H1 (cell line): Measurements from ENCODE around the gene PLA2G10.
"Not testable (repeated sequence)": the region's sequence is repeated elsewhere in the genome, so short reads cannot be mapped to it uniquely, and the experiment has no call there.

Source experiments
- CEBPB ChIP-seq: IDR thresholded peaks from 2 replicates; pipeline ENCODE4 v1.6.1; 2012; ENCODE audit warnings: low read depth, low read length
- CREB1 ChIP-seq: IDR thresholded peaks from 2 replicates; pipeline ENCODE4 v1.6.1; 2012; ENCODE audit warnings: inconsistent platforms
- CTCF ChIP-seq, 3 experiments: IDR thresholded peaks; 1 replicate in 2 of 3; 2 replicates in 1 of 3; pipeline versions ENCODE4 v1.5.1 to v1.6.1; 2011; ENCODE audit warnings: low read length in 3 of 3, mild to moderate bottlenecking in 3 of 3, inconsistent platforms in 2 of 3, low read depth in 1 of 3, moderate library complexity in 1 of 3; ENCODE audit not compliant: insufficient read depth in 1 of 3; ENCODE audit errors: control extremely low read depth in 1 of 3
- EP300 ChIP-seq, 2 experiments: IDR thresholded peaks; 1 replicate in 1 of 2; 2 replicates in 1 of 2; pipeline ENCODE4 v1.6.1; 2011 to 2012; ENCODE audit warnings: low read depth in 2 of 2, low read length in 2 of 2, mild to moderate bottlenecking in 2 of 2, borderline replicate concordance in 1 of 2, inconsistent platforms in 1 of 2, moderate library complexity in 1 of 2
- MAX ChIP-seq: IDR thresholded peaks from 2 replicates; pipeline ENCODE4 v1.6.1; 2012; ENCODE audit warnings: inconsistent platforms
- POLR2A ChIP-seq, 2 experiments: IDR thresholded peaks; 1 replicate in 1 of 2; 2 replicates in 1 of 2; pipeline ENCODE4 v1.6.1; 2011; ENCODE audit warnings: low read depth in 2 of 2, low read length in 2 of 2, mild to moderate bottlenecking in 2 of 2; ENCODE audit errors: control extremely low read depth in 1 of 2
- POLR2AphosphoS5 ChIP-seq: IDR thresholded peaks from 2 replicates; pipeline ENCODE4 v1.6.1; 2011; ENCODE audit warnings: low read depth, low read length
- RAD21 ChIP-seq, 2 experiments: IDR thresholded peaks in 1 of 2; conservative IDR thresholded peaks in 1 of 2; 2 replicates each; pipeline ENCODE4 v1.6.1; 2011; ENCODE audit warnings: low read depth in 2 of 2, low read length in 2 of 2, improper control_type of control experiment in 1 of 2, inconsistent platforms in 1 of 2, mild to moderate bottlenecking in 1 of 2, moderate library complexity in 1 of 2
- RBBP5 ChIP-seq: IDR thresholded peaks from 2 replicates; pipeline ENCODE4 v1.7.1; 2012; ENCODE audit warnings: low read depth, mild to moderate bottlenecking, inconsistent platforms, low read length, moderate library complexity, borderline replicate concordance
- RFX5 ChIP-seq: IDR thresholded peaks from 2 replicates; pipeline ENCODE4 v1.6.1; 2011; ENCODE audit warnings: low read depth, low read length, improper control_type of control experiment, borderline replicate concordance
- SUZ12 ChIP-seq: fragments of 200-600 bp; sonication (generic); IDR thresholded peaks from 2 replicates; pipeline ENCODE4 v1.6.1; 2012; ENCODE audit warnings: mild to moderate bottlenecking, inconsistent platforms, low read length, moderate library complexity, mixed read lengths
- TBP ChIP-seq: IDR thresholded peaks from 2 replicates; pipeline ENCODE4 v1.6.1; 2011; ENCODE audit warnings: low read depth, low read length, improper control_type of control experiment

GRCh38 chr16:14702672-14703071 is 8.6 kb upstream of the PLA2G10 start:
- not testable (repeated sequence) for TF ChIP-seq POLR2AphosphoS5; CTCF (IDR thresholded peaks at IDR 0.05; ENCODE audit: control extremely low read depth in 1 of 3, insufficient read depth in 1 of 3, low read depth in 1 of 3, low read length in 3 of 3); SUZ12; RBBP5; MAX; POLR2A (IDR thresholded peaks at IDR 0.05; ENCODE audit: control extremely low read depth in 1 of 2, low read depth in 2 of 2, low read length in 2 of 2); EP300 (IDR thresholded peaks at IDR 0.05; ENCODE audit: borderline replicate concordance in 1 of 2, low read depth in 2 of 2, low read length in 2 of 2); CREB1; CEBPB; RAD21 (IDR thresholded peaks at IDR 0.05 in 1 of 2, conservative IDR thresholded peaks at IDR 0.05 in 1 of 2; ENCODE audit: low read depth in 2 of 2, low read length in 2 of 2); RFX5; TBP
